Fibroblast of lung (primary cell): Measurements from ENCODE around the gene TDP1. TPM values are rescaled to one million over a fixed set of nuclear protein-coding genes. Genes with fewer than 3 reads are reported as not detected.

ENCODE experiments used
- DNase-seq, 2 donors: peaks; one replicate each; pipeline versions ENCODE4 v3.0.0 to v3.0.0-alpha.2; 2010; ENCODE audit warnings: low read depth in 2 of 2
- H2AFZ ChIP-seq: 2 replicates; pipeline ENCODE4 v1.5.1; 2012; ENCODE audit warnings: low read length, control low read depth, inconsistent platforms
- H3K27ac ChIP-seq: 2 replicates; pipeline ENCODE4 v1.5.1; 2011; ENCODE audit warnings: low read length, control low read depth; ENCODE audit not compliant: insufficient read depth
- H3K27me3 ChIP-seq: 2 replicates; pipeline ENCODE4 v1.5.1; 2011; ENCODE audit warnings: mild to moderate bottlenecking, low read length; ENCODE audit not compliant: control insufficient read depth, insufficient read depth
- H3K36me3 ChIP-seq: 2 replicates; pipeline ENCODE4 v1.5.1; 2011; ENCODE audit warnings: low read length; ENCODE audit not compliant: control insufficient read depth, insufficient read depth
- H3K4me1 ChIP-seq: 2 replicates; pipeline ENCODE4 v1.5.1; 2011; ENCODE audit warnings: low read length; ENCODE audit not compliant: control insufficient read depth, insufficient read depth; ENCODE audit errors: extremely low read depth
- H3K4me2 ChIP-seq: 2 replicates; pipeline ENCODE4 v1.5.1; 2011; ENCODE audit warnings: low read length, control low read depth; ENCODE audit not compliant: insufficient read depth; ENCODE audit errors: extremely low read depth
- H3K4me3 ChIP-seq, 4 experiments: fragments of 200-600 bp in 1 of 4; sonication (generic) in 1 of 4; replicated peaks in 1 of 4; 2 replicates each; pipeline ENCODE4 v1.5.1; 2011 to 2016; ENCODE audit warnings: low read length in 4 of 4, low read depth in 3 of 4, mild to moderate bottlenecking in 3 of 4, control low read depth in 2 of 4, inconsistent platforms in 1 of 4, mixed read lengths in 1 of 4; ENCODE audit not compliant: insufficient read depth in 1 of 4; ENCODE audit errors: control extremely low read depth in 1 of 4
- H3K79me2 ChIP-seq: 2 replicates; pipeline ENCODE4 v1.5.1; 2012; ENCODE audit warnings: mild to moderate bottlenecking, low read length, inconsistent platforms; ENCODE audit not compliant: control insufficient read depth, insufficient read depth
- H3K9ac ChIP-seq: 2 replicates; pipeline ENCODE4 v1.5.1; 2011; ENCODE audit warnings: mild to moderate bottlenecking, low read length, control low read depth; ENCODE audit not compliant: insufficient read depth
- H3K9me3 ChIP-seq: 2 replicates; pipeline ENCODE4 v1.5.1; 2012; ENCODE audit warnings: low read depth, low read length; ENCODE audit not compliant: control insufficient read depth, insufficient read depth
- H4K20me1 ChIP-seq: 2 replicates; pipeline ENCODE4 v1.5.1; 2011; ENCODE audit warnings: low read length; ENCODE audit not compliant: control insufficient read depth, insufficient read depth; ENCODE audit errors: extremely low read depth
- EZH2 ChIP-seq: IDR thresholded peaks from 2 replicates; pipeline ENCODE4 v1.5.1; 2012; ENCODE audit warnings: low read length, control low read depth, mild to moderate bottlenecking; ENCODE audit errors: missing control alignments
- polyA plus RNA-seq, 2 donors: library from polyadenylated mRNA; depleted of rRNA in 1 of 2; stranded (reverse) in 1 of 2; unstranded in 1 of 2; fragments of >200 nt; gene quantifications; 2 replicates each; pipeline ENCODE4 v1.2.1, GENCODE V29; 2011 to 2012; ENCODE audit warnings: missing spikeins in 1 of 2
- total RNA-seq: library from RNA; depleted of rRNA; stranded (reverse); fragments of >200 nt; gene quantifications from 2 replicates; pipeline ENCODE4 v1.2.1, GENCODE V29; 2014
- TF ChIP-seq, protein P1 (sequence below), 2 donors: IDR thresholded peaks in 1 of 2; conservative IDR thresholded peaks in 1 of 2; 1 replicate in 1 of 2; 2 replicates in 1 of 2; pipeline ENCODE4 v1.5.1; 2011 to 2012; ENCODE audit warnings: low read length in 2 of 2, control low read depth in 1 of 2, inconsistent platforms in 1 of 2, low read depth in 1 of 2, mild to moderate bottlenecking in 1 of 2

TDP1 gene
- total and polyA plus RNA-seq, 2 donors (not counting 1 experiment from before 2014, with no cell fraction given) = 11.7 to 13.7 TPM

DNA sequence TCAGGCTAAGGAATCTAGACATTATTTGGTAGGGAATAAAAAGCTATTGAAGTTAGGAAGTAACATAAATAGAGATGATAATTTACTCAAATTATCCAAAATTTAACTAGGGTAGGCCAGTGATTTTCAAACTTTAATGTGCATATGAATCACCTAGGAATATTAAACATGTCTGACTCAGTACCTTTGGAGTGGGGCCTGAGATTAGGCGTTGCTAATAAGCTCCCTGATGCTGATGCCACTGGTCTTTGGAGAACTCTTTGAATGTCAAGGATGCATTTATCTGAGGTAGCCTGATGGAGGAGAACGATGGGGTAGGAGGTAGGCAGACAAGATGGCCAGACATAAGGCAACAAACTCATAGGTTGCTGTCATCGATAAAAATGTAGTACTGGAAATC, 34.4 kb upstream of the TDP1 start:
- peak in 1 of 2 donors; percentile 61 for DNase-seq
- no peaks in the 10 kb centered on the region for H3K36me3 ChIP-seq
- no peaks in the 10 kb centered on the region for H3K9me3 ChIP-seq
- no peaks in the 10 kb centered on the region for H3K79me2 ChIP-seq
- no peak overlapping the region for H2AFZ ChIP-seq
- H4K20me1 ChIP-seq = no peaks in the 10 kb centered on the region
- H3K27me3 ChIP-seq = no peaks in the 10 kb centered on the region
- H3K9ac ChIP-seq = no peak overlapping the region
- no peak overlapping the region for H3K4me2 ChIP-seq
- H3K4me1 ChIP-seq = no peaks in the 10 kb centered on the region
- TF ChIP-seq, protein P1, sequence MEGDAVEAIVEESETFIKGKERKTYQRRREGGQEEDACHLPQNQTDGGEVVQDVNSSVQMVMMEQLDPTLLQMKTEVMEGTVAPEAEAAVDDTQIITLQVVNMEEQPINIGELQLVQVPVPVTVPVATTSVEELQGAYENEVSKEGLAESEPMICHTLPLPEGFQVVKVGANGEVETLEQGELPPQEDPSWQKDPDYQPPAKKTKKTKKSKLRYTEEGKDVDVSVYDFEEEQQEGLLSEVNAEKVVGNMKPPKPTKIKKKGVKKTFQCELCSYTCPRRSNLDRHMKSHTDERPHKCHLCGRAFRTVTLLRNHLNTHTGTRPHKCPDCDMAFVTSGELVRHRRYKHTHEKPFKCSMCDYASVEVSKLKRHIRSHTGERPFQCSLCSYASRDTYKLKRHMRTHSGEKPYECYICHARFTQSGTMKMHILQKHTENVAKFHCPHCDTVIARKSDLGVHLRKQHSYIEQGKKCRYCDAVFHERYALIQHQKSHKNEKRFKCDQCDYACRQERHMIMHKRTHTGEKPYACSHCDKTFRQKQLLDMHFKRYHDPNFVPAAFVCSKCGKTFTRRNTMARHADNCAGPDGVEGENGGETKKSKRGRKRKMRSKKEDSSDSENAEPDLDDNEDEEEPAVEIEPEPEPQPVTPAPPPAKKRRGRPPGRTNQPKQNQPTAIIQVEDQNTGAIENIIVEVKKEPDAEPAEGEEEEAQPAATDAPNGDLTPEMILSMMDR (conservative IDR thresholded peaks at IDR 0.05 in 1 of 2, IDR thresholded peaks at IDR 0.05 in 1 of 2; ENCODE audit: low read depth in 1 of 2, low read length in 2 of 2) = no peak
- H3K27ac ChIP-seq = no peak overlapping the region
- H3K4me3 ChIP-seq = no peak overlapping the region

DNA sequence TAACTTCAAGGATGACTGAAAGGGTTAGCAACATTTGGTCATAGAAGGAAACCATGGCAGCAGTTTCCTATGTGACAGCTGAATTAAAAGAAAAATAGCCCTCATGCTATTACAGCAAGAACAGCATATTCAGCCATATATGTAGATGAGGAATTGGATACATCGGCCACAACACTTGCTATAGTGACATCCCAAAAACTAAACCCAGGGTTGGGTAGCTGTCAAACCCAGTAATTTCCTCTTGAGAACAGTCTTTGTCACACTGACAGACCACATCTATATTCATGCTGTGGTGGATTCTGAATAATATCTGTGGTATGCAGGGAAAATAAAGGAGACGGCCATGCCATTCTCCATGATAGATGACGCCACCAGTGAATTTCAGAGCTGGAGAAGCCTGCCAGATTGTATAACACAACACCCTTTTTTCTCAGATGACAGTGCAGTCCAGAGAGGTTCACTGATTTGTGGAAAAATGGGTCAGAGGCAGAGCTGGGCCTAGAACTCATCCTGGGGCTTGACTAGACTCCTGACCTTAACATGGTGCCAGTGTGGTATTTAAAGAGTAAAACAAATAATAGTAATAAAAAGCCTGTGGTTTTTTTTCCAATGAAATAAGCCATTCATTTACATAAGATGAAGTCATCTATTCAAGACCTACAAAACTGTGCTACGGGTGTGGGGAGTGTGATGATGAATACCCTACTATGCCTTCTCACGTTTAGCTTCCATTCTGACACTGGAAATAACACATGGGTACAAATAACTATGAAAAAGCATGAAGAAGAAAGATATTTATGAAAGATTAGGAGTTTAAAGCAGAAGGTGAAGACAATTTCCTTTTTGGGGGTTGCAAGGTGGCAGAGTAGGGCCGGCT, 33.5 kb upstream of the TDP1 start:
- Histone ChIP-seq H2AFZ (no peak overlapping the region), H3K4me3 (no peak overlapping the region), H4K20me1 (no peaks in the 10 kb centered on the region), H3K9ac (no peak overlapping the region), H3K4me2 (no peak overlapping the region), H3K27ac (peak overlapping the region; percentile 3), H3K36me3 (no peaks in the 10 kb centered on the region), H3K27me3 (no peaks in the 10 kb centered on the region), H3K79me2 (no peaks in the 10 kb centered on the region), H3K4me1 (no peaks in the 10 kb centered on the region), H3K9me3 (no peaks in the 10 kb centered on the region)
- TF ChIP-seq, protein P1 (conservative IDR thresholded peaks at IDR 0.05 in 1 of 2, IDR thresholded peaks at IDR 0.05 in 1 of 2; ENCODE audit: low read depth in 1 of 2, low read length in 2 of 2) = no peak
- no peak for TF ChIP-seq EZH2
- peak; percentile 71 to 94 for DNase-seq

DNA sequence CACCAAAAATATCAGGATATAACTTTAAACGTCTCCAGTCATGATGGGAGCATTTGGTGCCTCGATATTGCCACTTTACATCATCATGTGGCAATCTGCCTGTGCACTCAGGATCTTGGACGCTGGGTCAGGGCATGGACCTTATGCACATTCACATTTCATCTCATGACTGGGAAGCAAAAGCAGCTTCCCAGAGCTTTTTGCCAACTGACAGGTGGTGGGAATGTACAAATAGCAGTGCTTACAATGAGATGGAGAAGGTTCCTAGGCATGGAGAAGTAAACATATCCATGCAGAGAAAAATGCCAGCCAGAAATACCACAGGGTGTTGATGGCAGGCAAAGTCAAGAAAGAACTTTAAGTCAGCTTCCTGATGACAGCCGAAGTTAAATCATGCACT, 31.5 kb upstream of the TDP1 start:
- Histone ChIP-seq H3K4me3 (no peak overlapping the region), H3K27ac (no peak overlapping the region), H2AFZ (no peak overlapping the region), H3K4me1 (no peaks in the 10 kb centered on the region), H3K9me3 (no peaks in the 10 kb centered on the region), H3K36me3 (no peaks in the 10 kb centered on the region), H3K9ac (no peak overlapping the region), H4K20me1 (no peaks in the 10 kb centered on the region), H3K27me3 (no peaks in the 10 kb centered on the region), H3K4me2 (no peak overlapping the region), H3K79me2 (no peaks in the 10 kb centered on the region)
- no peak for DNase-seq
- TF ChIP-seq, protein P1 (conservative IDR thresholded peaks at IDR 0.05 in 1 of 2, IDR thresholded peaks at IDR 0.05 in 1 of 2; ENCODE audit: low read depth in 1 of 2, low read length in 2 of 2) = no peak
- no peak for TF ChIP-seq EZH2
